ENCODE results near the gene PJA2.

DNA sequence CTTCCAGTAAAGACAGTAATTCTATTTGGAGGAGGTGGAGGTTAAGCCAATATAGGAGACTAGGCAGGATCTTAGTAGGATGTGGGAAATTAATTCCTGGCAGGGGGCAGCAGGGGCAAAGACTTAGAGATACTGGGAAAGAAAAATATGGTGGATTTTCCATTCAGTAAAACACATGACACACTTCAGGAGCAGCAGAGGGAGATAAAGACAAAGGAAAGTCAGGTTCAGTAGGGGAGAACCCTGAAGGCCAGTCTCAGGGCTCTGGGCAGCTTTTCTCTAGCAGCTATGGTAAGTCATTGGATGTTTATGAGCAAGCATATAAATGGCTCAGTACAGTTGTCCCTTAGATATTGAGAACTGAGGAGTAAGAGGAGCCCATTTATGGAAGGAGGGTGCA lies 105.5 kb downstream of the PJA2 start:
- TF ChIP-seq CTCF (IDR thresholded peaks at IDR 0.05) (no peak), EP300 (IDR thresholded peaks at IDR 0.05) (no peak)

Measured in tibial nerve (tissue), 4 donors.